Gastrocnemius medialis (tissue), 4 donors: ENCODE results near the gene CWF19L2.

Experiments
- CTCF ChIP-seq, 5 experiments: fragments of 450-650 bp in 3 of 5; fragments of 200-600 bp in 2 of 5; sonication (generic) in 2 of 5; IDR thresholded peaks in 4 of 5; conservative IDR thresholded peaks in 1 of 5; 1 replicate in 4 of 5; 2 replicates in 1 of 5; pipeline ENCODE4 v1.5.1; 2016 to 2019; ENCODE audit warnings: antibody characterized with exemption in 5 of 5, mild to moderate bottlenecking in 3 of 5, moderate library complexity in 3 of 5
- POLR2A ChIP-seq, 2 donors: fragments of 450-650 bp; IDR thresholded peaks; one replicate each; pipeline ENCODE4 v1.6.1; 2017; ENCODE audit warnings: antibody characterized with exemption in 2 of 2, mild to moderate bottlenecking in 2 of 2, moderate library complexity in 2 of 2

DNA sequence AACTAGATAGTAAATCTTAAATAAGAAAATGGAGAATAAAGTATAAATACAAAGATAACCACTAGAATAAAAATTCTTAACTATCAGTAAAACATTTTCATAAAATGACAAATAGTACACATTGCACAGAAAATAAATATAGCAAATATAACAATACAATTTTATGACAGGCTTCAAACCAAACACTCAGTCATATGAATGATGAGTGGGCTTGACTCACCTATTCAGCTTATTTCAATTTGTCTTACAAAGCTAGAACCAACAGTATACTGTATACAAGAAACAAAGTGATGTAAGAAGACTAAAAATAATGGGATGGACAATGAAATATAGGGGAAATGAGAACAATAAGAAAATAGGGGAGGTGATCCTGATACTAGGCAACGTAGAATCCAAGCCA, 141.2 kb downstream of the CWF19L2 start:
- no peak for TF ChIP-seq CTCF (IDR thresholded peaks at IDR 0.05 in 4 of 5, conservative IDR thresholded peaks at IDR 0.05 in 1 of 5)
- no peak for TF ChIP-seq POLR2A (IDR thresholded peaks at IDR 0.05)
